ENCODE data around the gene TEKTIP1.
"Not testable (repeated sequence)": the region's sequence is repeated elsewhere in the genome, so short reads cannot be mapped to it uniquely, and the experiment has no call there.

TEKTIP1 gene

DNA sequence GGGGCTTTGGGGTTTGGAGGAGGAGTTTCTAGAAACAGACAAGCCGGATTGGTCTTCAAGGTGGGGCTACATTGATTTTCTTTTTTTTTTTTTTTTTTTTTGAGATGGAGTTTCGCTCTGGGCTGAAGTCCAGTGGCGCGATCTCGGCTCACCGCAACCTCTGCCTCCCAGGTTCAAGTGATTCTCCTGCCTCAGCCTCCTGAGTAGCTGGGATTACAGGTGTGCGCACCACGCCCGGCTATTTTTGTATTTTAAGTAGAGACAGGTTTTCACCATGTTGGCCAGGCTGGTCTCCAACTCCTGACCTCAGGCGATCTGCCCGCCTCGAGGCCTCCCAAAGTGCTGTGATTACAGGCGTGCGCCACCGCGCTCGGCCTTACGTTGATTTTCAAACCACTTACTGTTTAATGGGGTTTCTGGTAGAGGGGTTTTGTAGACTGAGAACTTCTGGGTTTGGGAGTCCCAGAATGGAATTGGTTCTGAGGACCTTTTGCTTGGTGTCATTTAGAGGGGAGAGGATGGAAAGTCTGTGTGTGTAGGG, 30.8 kb upstream of the TEKTIP1 start:
- DNase-seq: not testable (repeated sequence)

DNA sequence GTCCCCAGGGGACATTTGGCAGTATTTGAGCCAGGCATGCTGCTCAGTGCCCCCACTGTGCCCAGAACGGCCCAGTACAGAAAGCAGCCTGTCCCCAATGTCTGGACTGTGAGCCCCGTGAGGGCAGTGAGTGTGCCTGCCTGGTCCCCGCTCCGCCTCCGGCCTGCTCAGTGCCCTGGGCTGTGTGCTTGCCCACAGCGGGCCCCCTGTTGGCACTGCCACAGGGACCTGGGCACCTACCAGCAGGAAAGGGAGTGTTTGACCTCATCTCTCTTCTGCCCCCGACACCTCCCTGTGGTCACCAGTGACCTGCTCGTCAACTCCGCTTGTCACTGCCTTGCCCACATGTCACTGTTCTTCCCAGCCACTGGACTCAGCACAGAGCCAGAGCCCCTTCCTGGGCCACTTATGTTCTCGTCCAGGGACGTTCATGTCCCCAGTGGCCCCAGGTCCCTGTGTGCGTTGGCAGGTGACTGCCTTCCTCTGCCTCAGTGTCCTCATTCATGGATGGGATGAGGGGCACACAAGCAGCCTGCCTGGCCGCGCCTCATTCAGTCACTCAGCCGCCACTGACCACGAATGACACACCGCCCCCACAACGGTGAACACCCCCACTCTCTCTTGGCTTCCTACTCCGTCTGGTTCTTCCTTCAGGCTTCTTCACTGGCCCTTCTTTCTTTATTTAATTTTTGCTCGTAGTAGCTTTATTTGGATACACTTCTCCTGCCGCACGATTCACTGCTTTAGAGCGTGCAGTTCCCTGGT, 30.0 kb upstream of the TEKTIP1 start:
- no peak for DNase-seq

DNA sequence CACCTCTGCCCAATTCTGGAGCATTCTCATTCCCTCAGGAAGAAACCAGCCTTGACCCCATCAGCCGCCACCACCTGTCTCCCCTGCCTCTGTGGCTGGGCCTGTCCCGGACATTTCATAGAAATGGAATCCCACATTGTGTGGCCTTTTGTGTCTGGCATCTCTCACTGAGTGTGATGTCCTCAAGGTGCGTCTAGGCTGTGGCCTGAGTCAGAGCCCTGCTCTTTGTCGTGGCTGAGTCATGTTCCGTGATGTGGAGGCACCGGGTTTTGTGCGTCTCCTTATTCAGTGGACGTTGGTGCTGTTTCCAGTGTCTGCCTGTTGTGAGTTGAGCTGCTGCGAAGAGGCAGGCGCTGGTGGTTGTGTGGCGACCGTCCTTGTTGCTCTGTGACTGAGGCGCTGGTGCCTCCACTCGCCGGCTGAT, 29.4 kb upstream of the TEKTIP1 start:
- no peak for DNase-seq

DNA sequence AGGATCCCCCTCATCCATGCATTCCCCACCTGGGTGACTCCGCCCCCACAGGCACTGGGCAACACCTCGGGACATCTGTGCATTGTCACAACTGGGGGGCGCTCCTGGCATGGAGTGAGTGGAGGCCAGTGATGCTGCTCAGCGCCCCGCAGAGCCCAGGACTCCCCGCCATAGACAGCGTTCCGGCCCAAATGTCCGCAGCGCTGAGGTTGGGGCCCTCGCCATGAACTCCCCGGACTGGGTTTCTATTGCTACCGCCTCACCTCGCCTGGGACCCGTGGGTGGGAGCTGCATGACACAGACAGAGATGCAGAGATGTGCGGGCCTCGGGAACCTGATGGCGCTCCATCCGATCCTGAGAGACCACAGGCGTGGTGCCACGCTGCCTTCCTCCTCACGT, 28.2 kb upstream of the TEKTIP1 start:
- DNase-seq: no peak

DNA sequence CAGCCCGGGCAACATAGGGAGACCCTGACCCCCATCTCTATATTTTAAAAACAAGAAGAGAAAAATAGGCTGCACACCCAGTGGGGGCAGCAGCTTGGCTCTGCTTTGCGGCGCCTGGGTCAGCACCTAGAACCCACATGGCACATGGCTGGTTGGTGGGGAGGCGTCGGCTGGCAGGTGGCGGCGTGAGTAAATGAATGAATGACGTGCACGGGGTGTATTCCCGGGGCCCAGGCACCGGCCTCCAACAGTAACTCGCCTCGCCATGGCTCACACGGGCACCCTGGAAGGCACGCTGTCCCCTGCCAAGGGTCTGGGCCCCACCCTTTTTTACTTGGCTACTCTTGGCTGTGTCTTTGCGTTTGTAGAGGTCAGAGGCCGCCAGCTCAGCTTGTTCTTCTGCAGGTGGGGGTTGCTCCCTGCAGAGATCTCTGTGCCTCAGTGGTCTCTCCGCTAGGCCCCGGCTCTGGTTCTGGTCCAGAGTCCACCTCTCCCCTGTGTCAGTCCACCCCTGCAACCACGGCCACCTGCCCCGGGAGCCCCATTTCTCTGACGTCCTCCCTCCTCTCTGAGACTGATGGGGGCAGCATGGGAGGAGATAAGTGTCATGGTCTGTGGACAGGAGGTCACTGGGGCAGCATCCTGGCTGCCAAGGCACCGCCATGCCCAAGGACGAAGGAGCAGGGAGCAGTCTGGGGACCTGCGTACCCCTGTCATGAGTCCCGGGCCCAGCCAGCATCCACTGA, 27.3 kb upstream of the TEKTIP1 start:
- DNase-seq: no peak

DNA sequence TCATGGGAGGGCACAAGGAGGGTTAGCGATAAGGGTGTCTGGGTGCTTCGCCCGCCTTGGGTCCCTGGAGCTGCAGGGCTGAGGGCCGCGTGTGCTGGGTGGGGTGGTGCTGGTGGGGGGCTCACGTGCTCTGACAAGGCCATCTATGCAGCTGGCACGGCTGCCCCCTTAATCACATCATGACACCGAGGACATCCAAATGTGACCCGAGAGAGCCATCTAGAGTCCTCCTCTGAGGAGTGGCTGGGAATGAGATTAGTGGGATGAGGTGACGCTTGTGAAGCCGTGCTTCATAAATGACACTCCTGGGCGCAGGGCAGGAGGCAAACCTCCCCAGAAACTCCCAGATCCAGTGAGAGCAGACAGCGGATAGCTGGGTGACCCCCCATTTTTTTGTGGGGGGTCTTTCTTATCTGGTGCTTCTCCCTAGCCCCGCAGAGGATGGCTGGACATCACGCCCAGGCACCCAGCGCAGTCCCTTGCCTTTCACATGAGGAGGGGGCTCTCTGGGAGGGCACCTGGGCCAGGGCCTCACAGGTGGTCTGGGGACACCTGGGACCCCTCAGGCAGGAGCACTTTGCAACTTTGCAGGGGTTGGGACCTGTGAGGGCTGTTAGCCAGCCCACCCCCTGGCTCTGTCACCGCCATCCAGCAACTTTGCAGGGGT, 26.3 kb upstream of the TEKTIP1 start:
- DNase-seq: no peak

DNA sequence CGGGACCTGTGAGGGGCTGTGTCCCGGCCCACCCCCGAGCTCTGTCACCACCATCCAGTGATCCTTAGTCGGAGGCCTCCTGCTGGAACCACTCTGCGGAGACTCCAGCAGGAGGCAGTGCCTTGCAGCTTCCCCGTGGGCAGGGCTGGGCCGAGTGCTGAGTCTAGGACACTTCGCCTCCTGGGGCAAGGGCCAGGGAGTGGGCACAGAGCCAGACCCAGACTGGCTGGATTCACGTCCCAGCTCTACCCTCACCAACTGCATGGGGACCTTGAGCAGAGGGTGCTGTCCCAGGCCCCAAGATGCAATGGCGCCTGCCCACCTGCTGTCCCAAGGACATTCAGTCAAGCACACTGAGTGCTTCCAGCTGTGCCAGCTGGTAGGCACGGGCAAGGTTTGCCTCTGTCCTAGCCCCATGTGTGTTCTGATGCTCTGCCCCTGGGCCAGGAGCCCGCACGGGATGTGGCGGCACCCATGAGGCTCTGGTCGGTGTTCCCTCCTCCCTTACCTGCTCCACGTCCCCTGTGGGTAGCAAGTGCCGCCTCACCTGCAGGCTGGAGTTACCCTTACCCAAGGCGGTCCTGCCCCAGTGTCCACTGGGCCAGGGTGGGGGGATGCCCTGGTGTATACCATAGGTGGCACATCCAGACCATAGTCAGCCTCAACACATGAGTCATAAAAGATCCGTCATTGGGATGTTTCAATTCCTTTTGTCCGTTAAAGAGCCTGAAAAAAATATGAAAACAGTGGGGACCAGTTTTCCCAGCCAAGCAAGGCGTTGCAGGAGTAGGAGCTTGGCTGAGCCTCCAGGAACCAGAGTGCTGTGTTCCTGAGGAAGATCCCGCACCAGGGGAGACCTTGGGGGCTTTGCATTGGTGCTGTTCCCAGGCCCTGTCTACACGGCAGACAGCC, 25.5 kb upstream of the TEKTIP1 start:
- no peak for DNase-seq

DNA sequence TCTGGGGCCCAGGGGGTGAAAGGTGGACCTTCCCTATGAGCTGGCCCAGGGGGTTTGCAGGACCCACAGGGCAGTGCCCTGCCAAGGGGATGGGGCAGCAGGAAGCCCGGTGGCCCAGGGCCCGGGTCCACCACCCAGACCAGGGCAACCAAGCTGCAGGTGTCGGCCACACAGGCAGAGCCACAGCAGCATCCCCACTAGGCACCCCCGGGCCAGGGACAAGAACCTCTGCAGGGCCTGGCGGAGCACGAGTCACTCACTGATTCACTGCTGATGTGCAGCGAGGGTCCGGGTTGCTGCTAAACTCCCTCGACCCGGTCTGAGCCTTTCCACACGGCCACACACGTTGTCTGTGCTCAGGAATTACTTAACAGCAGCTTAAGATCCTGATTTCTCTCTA, 24.0 kb upstream of the TEKTIP1 start:
- no peak for DNase-seq

DNA sequence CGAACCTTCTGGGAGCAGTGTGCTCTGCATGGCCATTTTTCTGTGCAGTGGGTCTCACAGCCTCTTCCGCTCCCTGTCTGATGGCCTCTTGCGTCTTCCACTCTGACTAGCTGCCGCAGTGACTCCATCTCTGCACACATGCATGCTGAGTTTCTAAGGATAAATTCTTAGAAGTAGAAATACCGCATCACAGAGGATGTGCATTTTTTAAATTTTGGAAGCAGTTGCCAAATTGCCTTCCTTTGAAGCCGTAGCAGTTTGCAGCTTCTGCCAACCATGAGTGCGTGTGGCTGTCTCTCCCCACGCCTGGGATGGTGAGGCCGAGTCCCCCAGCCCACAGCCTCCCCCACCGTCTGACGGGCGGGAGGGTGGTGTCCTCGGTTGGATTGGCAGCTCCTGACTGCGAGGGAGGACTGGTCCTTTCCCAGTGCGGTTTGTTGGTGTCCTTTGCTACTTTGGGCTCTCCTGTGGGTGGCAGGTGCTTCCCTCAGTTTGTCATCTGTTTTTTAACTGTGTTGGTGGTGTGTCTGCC, 23.0 kb upstream of the TEKTIP1 start:
- no peak for DNase-seq

DNA sequence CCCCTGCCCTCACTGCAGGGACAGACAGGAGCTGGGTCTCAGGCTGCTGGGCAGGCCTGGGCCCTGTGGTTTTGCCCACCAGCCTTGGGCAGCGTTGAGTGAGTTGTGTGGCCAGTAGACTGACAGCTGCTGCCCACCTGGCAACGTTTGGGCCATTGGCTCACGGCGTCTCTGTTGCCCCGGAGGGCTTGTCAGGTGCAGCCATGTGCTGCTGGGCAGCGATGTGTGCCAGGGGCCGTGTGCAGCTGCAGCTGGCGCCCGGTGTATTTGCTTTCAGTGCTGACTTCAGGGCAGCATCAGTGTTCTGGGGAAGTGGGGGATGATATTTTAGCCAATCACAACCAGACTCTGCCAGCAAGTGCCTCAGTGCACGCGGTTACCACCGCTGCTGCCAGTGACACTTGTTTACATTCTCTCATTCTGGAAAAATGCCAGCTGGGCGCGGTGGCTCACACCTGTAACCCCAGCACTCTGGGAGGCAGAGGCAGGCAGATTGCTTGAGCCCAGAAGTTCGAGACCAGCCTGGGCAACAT, 22.2 kb upstream of the TEKTIP1 start:
- peak; percentile 20 for DNase-seq

DNA sequence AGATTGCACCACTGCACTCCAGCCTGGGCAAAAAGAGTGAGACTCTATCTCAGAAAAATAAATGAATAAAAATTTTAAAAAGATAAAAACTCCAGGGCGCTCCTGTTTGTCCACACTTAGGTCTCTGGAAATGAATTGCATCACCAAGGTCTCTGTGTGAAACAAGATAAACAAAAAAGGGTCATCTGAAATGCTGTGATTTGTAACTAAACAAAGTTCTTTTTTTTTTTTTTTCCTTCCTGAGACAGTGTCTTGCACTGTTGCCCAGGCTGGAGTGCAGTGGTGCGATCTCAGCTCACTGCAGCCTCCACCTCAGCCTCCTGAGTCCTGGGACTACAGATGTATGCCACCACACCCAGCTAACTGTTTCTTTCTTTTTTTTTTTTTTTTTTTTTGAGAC, 21.3 kb upstream of the TEKTIP1 start:
- no peak for DNase-seq

DNA sequence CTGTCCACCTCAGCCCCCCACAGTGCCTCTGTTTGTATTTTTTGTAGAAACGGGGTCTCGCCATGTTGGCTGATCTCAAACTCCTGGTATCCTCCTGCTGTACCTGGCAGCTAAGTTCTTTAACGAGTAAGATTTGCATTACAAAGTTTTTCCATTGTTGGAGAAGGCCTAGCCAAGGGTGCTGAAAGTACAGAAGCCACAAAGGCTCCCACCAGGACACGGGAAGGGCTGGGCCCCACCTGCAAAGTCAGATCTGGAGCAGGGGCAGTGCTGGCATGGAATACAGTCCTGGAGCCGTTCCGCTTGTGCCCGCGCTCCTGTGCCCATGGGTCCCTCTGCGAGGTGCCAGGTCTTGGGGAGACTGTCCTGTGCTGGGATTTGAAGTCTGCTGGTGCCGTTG, 20.7 kb upstream of the TEKTIP1 start:
- DNase-seq: no peak

DNA sequence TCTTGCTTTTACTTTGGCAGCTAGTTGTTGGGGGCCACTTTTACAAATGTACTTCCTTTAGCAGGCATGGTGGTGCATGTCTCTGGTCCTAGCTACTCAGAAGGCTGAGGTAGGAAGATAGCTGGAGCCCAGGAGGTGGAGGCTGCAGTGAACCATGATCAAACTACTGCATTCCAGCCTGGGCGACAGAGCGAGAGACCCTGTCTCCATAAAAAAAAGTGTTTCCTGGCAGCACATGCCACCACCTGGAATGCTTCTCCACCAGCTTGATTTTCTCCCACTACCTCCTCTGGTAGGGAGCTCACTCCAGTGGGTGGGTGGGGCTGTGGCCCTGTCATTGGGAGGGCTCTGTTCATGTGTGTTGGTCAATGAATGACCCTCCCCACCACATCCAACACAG, 20.3 kb upstream of the TEKTIP1 start:
- DNase-seq: no peak

DNA sequence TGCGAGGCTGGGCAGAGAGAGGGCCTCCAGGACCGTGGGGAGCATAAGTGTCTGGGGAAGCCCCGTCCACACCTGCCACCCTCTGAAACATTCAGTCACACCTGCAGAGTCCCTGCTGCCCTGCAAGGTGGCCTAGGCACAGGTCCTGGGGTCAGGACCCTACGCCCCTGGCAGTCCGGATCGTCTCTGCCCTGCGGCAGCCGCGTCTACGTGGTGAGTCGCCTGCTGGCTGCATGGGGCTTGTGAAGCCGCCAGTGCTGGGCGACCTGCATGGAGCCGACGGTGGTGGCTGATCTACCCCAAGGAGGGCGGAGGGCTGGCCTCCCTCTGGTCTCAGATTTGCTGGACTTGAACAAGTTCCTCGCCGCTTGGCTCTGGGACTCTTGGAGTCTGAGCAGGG, 19.8 kb upstream of the TEKTIP1 start:
- DNase-seq: no peak

DNA sequence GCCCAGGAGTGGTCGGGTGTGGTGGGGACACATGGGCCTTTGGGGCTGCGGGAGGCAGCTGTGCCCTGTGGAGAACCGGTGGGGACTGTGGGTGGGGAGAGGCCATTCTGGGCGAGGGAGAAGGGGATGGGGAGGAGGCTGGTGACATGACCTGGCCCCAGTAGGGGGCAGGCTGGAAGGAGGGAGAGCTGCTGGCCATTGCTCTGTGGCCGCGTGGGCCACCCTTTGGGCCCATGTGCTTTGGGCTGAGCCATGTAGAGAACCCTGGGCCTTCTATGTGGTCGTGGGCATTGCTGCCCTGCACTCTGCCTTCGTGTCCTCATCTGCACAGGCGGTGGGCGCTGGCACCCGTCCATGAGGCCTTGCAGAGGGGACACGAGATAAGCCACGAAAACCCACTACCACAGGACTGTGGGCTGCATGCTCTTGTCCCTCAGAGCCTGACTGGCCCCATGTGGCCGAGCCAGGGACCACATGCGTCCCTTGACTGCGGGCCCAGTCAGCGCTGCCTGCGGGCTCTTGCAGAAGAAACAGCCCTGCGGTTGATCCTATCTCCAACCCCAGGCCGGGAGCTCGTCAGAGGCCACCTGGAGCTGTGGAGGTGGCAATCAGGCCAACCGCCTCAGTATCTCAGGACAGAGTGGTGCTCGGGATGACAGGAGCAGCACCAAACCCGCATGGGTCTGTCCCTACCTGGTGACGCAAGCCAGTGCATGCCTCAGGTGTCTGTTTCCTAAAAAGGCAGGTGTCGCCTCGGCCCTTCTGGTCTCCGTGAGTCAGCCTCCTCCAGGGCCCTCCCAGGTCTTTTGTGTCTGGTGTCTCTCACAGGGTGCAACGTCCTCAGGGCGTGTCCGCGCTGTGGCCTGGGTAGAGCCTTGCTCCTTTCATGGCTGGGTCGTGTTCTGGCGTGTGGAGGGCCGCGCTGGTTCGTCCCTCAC, 18.5 kb upstream of the TEKTIP1 start:
- DNase-seq: no peak

DNA sequence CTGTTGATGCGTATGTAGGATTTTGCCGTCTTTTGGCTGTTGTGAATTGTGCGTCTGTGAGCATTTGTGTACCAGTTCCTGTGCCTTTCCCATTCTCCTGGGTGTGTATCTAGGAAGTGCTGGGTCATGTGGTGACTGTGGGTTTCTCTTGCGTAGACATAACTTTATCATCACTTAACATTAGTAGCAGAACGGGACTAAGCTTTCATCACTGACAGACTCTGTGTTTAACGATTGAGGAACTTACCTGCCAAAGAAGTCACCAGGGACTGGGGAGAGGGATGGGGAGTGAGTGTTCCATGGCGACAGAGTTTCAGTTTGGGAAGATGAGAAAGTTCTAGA, 17.9 kb upstream of the TEKTIP1 start:
- DNase-seq: no peak

DNA sequence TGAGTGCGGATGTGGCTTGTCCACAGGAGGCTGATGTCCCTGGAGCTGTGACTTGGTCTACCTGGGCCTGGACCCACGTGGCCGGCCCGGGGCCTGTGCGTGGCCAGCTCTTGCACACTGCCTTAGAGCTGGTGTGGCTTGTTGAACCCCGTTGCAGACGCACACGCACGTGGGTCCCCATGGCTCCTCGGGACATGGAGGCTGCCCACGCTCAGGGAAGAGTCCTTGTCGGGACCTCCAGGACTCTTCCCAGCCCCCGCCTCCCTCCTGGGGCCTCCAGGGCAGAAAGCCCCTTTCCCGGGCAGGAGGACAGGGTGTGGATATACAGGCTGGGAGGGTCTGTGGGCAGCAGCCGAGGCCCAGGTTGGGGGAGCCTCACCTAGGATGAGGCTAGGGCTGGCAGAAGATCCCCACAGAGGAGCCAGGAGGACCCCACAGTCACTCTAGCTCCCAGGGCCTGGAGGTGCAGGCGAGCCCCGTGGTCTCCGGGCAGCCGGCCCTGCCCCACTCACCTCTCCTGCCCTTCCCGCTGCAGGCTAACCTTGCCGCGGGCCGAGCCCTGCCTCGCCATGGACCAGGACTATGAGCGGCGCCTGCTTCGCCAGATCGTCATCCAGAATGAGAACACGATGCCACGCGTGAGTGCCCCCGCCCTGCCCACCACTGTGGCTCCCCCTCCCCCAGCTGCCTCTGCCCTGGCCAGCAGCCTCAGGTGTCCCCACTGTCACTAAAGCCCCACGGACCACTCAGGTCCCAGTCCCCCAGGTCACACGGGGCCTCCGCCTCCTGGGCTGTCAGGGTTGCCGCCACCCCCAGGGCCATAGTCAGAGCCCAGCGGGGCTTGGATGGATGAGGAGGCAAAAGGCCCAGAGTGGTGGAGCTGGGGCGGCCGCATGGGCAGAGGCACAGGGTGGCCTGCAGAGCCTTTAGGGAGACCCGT, 16.3 kb upstream of the TEKTIP1 start:
- DNase-seq: no peak

DNA sequence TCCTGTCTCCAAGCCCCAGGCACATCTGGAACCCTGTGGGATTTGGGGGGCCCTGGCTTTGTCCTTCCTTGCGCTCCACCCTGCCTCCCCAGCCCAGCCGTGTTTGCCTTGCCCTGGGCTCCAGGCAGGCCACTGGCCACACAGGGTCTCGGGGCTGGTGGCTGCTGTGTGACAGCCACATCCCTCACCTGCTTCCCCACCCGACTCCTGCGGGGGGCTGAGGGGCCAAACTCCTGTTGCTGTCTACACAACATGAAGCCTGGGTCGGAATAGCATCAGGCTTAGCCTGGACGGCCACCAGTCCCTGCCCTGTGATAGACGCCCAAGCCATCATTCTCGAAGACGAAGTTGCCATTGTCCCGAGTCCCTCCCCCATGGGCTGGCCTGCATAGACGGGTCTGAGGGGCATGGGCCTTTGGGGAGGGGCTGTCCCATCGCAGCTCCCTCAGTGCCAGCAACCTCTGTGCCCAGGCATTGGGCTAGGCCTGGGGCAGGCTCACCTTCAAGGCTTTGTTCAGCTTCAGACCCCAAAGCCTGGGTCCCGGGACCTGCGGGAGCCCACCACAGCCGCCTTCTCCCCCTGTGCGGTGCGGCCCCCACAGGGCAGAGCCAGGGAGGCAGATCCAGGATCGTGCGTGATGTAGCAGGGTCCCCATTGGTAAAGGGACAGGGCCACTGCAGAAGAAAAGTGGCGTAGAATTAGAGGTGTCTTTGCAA, 15.5 kb upstream of the TEKTIP1 start:
- DNase-seq: no peak

Measured in effector CD4-positive, alpha-beta T cell (primary cell).